Panc1 (cell line): ENCODE results near the gene DLG5. TPM values are rescaled to one million over a fixed set of nuclear protein-coding genes. Genes with fewer than 3 reads are reported as not detected.

Source experiments
- ATAC-seq: fragments of 200-7000 bp; cut with Tn5 transposase; 2 replicates; pipeline ENCODE4 v1.9.1; 2020; ENCODE audit warnings: mild to moderate bottlenecking, moderate library complexity
- BruUV-seq: library from RNA; stranded (reverse); fragments of 400-500 nt; replicated peaks from 2 replicates; lab custom pipeline; 2021; lab: Mats Ljungman, UMichigan
- CTCF ChIA-PET: fragments of 300-600 bp; sonication (Branson Sonifier 250); formaldehyde crosslinking; loops from one replicate; lab custom pipeline; 2022; ENCODE audit warnings: antibody characterized with exemption; lab: Charles Lee
- POLR2A ChIA-PET: fragments of 300-600 bp; sonication (Branson Sonifier 250); formaldehyde crosslinking; loops from one replicate; lab custom pipeline; 2022; ENCODE audit warnings: antibody characterized with exemption; lab: Charles Lee
- DNase-seq: peaks from one replicate; pipeline ENCODE4 v3.0.0-alpha.2; 2010; ENCODE audit warnings: low read depth, low spot score
- H3K27ac ChIP-seq: 2 replicates; pipeline ENCODE4 v1.5.1; 2011; ENCODE audit warnings: mild to moderate bottlenecking, low read length, inconsistent platforms
- H3K27me3 ChIP-seq: fragments of 200-500 bp; sonication (Bioruptor generic); 2 replicates; pipeline ENCODE4 v1.6.0; 2014; ENCODE audit warnings: low read length, inconsistent platforms; ENCODE audit not compliant: control insufficient read depth, insufficient read depth
- H3K36me3 ChIP-seq: fragments of 200-500 bp; sonication (Bioruptor generic); 2 replicates; pipeline ENCODE4 v1.5.1; 2014; ENCODE audit warnings: inconsistent platforms, mild to moderate bottlenecking, low read length, moderate library complexity; ENCODE audit not compliant: control insufficient read depth, insufficient read depth
- H3K4me1 ChIP-seq: 2 replicates; pipeline ENCODE4 v1.5.1; 2011; ENCODE audit warnings: inconsistent platforms, mild to moderate bottlenecking, low read length, moderate library complexity; ENCODE audit not compliant: control insufficient read depth, insufficient read depth
- H3K4me3 ChIP-seq, 2 experiments: 2 replicates each; pipeline ENCODE4 v1.5.1; 2011 to 2012; ENCODE audit warnings: low read depth in 2 of 2, low read length in 2 of 2, mild to moderate bottlenecking in 2 of 2, inconsistent platforms in 1 of 2, moderate library complexity in 1 of 2
- H3K9me3 ChIP-seq: fragments of 200-500 bp; sonication (Bioruptor generic); 2 replicates; pipeline ENCODE4 v1.5.1; 2014; ENCODE audit warnings: low read depth, mild to moderate bottlenecking, inconsistent platforms, low read length, moderate library complexity; ENCODE audit not compliant: control insufficient read depth, insufficient read depth
- CTCF ChIP-seq: fragments of 450-650 bp; IDR thresholded peaks from 2 replicates; pipeline ENCODE4 v1.5.1; 2017; ENCODE audit warnings: mild to moderate bottlenecking
- POLR2AphosphoS5 ChIP-seq: IDR thresholded peaks from 2 replicates; pipeline ENCODE4 v1.6.1; 2012; ENCODE audit warnings: mild to moderate bottlenecking, low read depth, low read length, moderate library complexity
- SIN3A ChIP-seq: IDR thresholded peaks from 2 replicates; pipeline ENCODE4 v1.6.1; 2012; ENCODE audit warnings: low read depth, mild to moderate bottlenecking, low read length, moderate library complexity, borderline replicate concordance; ENCODE audit not compliant: insufficient read depth
- TCF7L2 ChIP-seq: IDR thresholded peaks from 2 replicates; pipeline ENCODE4 v1.6.1; 2011; ENCODE audit warnings: mild to moderate bottlenecking, low read depth, low read length, inconsistent platforms
- in situ Hi-C: cut with HindIII; loops from 2 replicates; pipeline ENCODE4 v1.10.0; 2016; ENCODE audit warnings: low sequenced_read_pairs, low pct_unique_long_range_greater_than_20kb
- intact Hi-C: fragments of 100-400 bp; cut with micrococcal nuclease; formaldehyde crosslinking; loops from one replicate; pipeline ENCODE4 v1.10.0; 2022; ENCODE audit not compliant: unreplicated experiment
- total RNA-seq: library from RNA; stranded (reverse); gene quantifications from one replicate; pipeline ENCODE4 v1.2.1, GENCODE V29; 2021; ENCODE audit not compliant: unreplicated experiment
- TF ChIP-seq, protein P1 (sequence below), 2 experiments: IDR thresholded peaks; 2 replicates each; pipeline ENCODE4 v1.6.1; 2011 to 2012; ENCODE audit warnings: low read depth in 2 of 2, control low read depth in 1 of 2, low read length in 1 of 2, mild to moderate bottlenecking in 1 of 2, moderate library complexity in 1 of 2; ENCODE audit not compliant: insufficient read depth in 1 of 2

Gene DLG5
- total RNA-seq, 1 experiment from 2014 or later, result 85.6 TPM

- H3K27me3 ChIP-seq, result no peaks in the 10 kb centered on the region
- BruUV-seq, result no TSS peak
- ATAC-seq (peak; percentile 40; the same call in 1 of the 2 replicates), DNase-seq (no peak)
- CTCF ChIA-PET, result no interaction called here
- TF ChIP-seq POLR2AphosphoS5 (no peak; the same call in 1 of the 2 replicates), CTCF (no peak), SIN3A (no peak)
- in situ Hi-C loops, result no loop called here
- peak overlapping the region; percentile 84 for H3K27ac ChIP-seq
- POLR2A ChIA-PET, result no interaction called here
- H3K4me3 ChIP-seq, result peak overlapping the region; percentile 75 to 81
- no peaks in the 10 kb centered on the region for H3K9me3 ChIP-seq
- H3K4me1 ChIP-seq, result peaks cover 37% of the 10 kb centered on the region
- no peaks in the 10 kb centered on the region for H3K36me3 ChIP-seq
- intact Hi-C loops, result no loop called here
These were observed 1.2 kb downstream of the DLG5 start for GRCh38 chr10:77925410-77925794.

GRCh38 chr10:77922566-77923179 is 3.9 kb downstream of the DLG5 start:
- Histone ChIP-seq H3K27ac (no peak overlapping the region; the same call in 1 of the 2 replicates), H3K4me3 (no peak overlapping the region), H3K27me3 (no peaks in the 10 kb centered on the region), H3K4me1 (peaks cover 50% of the 10 kb centered on the region), H3K36me3 (no peaks in the 10 kb centered on the region), H3K9me3 (no peaks in the 10 kb centered on the region)
- POLR2A ChIA-PET, result no interaction called here
- BruUV-seq, result no TSS peak
- no peak for DNase-seq
- CTCF ChIA-PET, result no interaction called here
- in situ Hi-C loops (no loop called here), intact Hi-C loops (no loop called here)
- no peak for TF ChIP-seq POLR2AphosphoS5
- TF ChIP-seq, protein P1, sequence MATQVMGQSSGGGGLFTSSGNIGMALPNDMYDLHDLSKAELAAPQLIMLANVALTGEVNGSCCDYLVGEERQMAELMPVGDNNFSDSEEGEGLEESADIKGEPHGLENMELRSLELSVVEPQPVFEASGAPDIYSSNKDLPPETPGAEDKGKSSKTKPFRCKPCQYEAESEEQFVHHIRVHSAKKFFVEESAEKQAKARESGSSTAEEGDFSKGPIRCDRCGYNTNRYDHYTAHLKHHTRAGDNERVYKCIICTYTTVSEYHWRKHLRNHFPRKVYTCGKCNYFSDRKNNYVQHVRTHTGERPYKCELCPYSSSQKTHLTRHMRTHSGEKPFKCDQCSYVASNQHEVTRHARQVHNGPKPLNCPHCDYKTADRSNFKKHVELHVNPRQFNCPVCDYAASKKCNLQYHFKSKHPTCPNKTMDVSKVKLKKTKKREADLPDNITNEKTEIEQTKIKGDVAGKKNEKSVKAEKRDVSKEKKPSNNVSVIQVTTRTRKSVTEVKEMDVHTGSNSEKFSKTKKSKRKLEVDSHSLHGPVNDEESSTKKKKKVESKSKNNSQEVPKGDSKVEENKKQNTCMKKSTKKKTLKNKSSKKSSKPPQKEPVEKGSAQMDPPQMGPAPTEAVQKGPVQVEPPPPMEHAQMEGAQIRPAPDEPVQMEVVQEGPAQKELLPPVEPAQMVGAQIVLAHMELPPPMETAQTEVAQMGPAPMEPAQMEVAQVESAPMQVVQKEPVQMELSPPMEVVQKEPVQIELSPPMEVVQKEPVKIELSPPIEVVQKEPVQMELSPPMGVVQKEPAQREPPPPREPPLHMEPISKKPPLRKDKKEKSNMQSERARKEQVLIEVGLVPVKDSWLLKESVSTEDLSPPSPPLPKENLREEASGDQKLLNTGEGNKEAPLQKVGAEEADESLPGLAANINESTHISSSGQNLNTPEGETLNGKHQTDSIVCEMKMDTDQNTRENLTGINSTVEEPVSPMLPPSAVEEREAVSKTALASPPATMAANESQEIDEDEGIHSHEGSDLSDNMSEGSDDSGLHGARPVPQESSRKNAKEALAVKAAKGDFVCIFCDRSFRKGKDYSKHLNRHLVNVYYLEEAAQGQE (IDR thresholded peaks at IDR 0.05; ENCODE audit: insufficient read depth in 1 of 2, low read depth in 2 of 2, low read length in 1 of 2), result no peak
- no peak for TF ChIP-seq SIN3A
- TF ChIP-seq CTCF, result no peak
- TF ChIP-seq TCF7L2, result no peak
- ATAC-seq, result no peak
